Measurements from ENCODE around the gene EFCAB11.

EFCAB11 gene

DNA sequence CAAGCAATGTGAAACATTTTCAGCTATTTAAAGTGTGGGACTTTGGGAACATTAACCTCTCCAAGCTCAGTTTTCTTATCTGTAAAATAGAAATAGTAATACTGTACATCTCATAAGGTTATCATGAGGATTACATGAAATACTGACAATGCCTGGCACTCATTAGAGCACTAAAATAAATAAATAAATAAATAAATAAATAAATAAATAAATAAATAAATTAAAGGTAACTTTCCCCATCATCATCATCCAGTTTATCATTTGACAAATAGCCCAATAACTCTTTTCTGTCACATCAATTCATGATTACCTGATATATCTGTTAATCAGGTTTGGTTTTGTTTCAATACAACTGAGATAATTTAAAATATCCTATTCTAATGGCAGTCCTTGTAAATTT is 48.5 kb downstream of the EFCAB11 start:
- TF ChIP-seq, protein P1, sequence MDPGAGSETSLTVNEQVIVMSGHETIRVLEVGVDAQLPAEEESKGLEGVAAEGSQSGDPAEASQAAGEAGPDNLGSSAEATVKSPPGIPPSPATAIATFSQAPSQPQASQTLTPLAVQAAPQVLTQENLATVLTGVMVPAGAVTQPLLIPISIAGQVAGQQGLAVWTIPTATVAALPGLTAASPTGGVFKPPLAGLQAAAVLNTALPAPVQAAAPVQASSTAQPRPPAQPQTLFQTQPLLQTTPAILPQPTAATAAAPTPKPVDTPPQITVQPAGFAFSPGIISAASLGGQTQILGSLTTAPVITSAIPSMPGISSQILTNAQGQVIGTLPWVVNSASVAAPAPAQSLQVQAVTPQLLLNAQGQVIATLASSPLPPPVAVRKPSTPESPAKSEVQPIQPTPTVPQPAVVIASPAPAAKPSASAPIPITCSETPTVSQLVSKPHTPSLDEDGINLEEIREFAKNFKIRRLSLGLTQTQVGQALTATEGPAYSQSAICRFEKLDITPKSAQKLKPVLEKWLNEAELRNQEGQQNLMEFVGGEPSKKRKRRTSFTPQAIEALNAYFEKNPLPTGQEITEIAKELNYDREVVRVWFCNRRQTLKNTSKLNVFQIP (CRISPR knock-in tag; IDR thresholded peaks at IDR 0.05; ENCODE audit: borderline replicate concordance, low read depth) = no peak
- TF ChIP-seq ZC3H10 (CRISPR knock-in tag; IDR thresholded peaks at IDR 0.05) (no peak), ISL1 (CRISPR knock-in tag; IDR thresholded peaks at IDR 0.05) (no peak), ZNF565 (CRISPR knock-in tag; conservative IDR thresholded peaks at IDR 0.05; ENCODE audit: low read depth) (no peak), ARNTL (CRISPR knock-in tag; IDR thresholded peaks at IDR 0.05; ENCODE audit: borderline replicate concordance, low read depth) (no peak), PPARA (CRISPR knock-in tag; IDR thresholded peaks at IDR 0.05; ENCODE audit: borderline replicate concordance) (no peak), ZFP3 (CRISPR knock-in tag; IDR thresholded peaks at IDR 0.05) (no peak), GLIS3 (CRISPR knock-in tag; IDR thresholded peaks at IDR 0.05) (no peak), ZNF8 (CRISPR knock-in tag; IDR thresholded peaks at IDR 0.05) (no peak), BACH2 (CRISPR knock-in tag; IDR thresholded peaks at IDR 0.05; ENCODE audit: borderline replicate concordance) (no peak), TOX (CRISPR knock-in tag; IDR thresholded peaks at IDR 0.05; ENCODE audit: borderline replicate concordance) (no peak), SNAI2 (CRISPR knock-in tag; IDR thresholded peaks at IDR 0.05) (no peak), OSR1 (CRISPR knock-in tag; IDR thresholded peaks at IDR 0.05) (no peak), ZNF70 (CRISPR knock-in tag; IDR thresholded peaks at IDR 0.05) (no peak)
- ATAC-seq = no peak

DNA sequence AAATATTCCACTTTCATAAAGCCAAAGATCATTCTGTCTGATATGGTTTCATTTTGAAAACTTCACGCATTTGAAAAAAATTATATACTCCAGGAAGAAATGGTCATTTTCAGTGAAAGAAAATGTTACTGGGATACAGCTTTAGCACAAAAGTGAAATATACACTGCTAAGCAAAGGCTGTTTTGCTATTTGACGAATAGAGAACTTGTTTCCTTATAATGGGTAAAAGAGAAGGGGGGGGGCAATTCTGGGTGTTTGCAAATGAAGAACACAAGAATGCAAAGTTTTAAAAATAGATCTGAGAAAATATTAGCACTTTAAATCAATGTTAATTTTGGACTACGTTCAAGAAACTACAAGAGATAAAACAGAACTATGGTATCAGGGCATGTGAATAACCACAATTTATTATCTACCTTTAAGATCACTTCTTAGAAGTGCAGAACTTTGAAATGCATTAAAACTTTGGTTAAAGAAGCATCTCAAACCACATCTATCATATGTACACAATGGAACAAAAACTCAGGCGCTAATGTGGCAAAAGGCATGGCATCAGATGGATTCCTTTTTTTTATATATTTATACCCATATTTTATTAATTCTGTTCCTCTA is 51.1 kb downstream of the EFCAB11 start:
- ATAC-seq = peak; percentile 48
- no peak for TF ChIP-seq ZFP3 (CRISPR knock-in tag; IDR thresholded peaks at IDR 0.05)
- TF ChIP-seq ZNF70 (CRISPR knock-in tag; IDR thresholded peaks at IDR 0.05) = no peak
- no peak for TF ChIP-seq TCF4 (CRISPR knock-in tag; IDR thresholded peaks at IDR 0.05; ENCODE audit: borderline replicate concordance)
- TF ChIP-seq, protein P2, sequence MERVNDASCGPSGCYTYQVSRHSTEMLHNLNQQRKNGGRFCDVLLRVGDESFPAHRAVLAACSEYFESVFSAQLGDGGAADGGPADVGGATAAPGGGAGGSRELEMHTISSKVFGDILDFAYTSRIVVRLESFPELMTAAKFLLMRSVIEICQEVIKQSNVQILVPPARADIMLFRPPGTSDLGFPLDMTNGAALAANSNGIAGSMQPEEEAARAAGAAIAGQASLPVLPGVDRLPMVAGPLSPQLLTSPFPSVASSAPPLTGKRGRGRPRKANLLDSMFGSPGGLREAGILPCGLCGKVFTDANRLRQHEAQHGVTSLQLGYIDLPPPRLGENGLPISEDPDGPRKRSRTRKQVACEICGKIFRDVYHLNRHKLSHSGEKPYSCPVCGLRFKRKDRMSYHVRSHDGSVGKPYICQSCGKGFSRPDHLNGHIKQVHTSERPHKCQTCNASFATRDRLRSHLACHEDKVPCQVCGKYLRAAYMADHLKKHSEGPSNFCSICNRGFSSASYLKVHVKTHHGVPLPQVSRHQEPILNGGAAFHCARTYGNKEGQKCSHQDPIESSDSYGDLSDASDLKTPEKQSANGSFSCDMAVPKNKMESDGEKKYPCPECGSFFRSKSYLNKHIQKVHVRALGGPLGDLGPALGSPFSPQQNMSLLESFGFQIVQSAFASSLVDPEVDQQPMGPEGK (CRISPR knock-in tag; IDR thresholded peaks at IDR 0.05; ENCODE audit: borderline replicate concordance) = no peak; the same call in 1 of the 2 replicates
- TF ChIP-seq ISL1 (CRISPR knock-in tag; IDR thresholded peaks at IDR 0.05) = peak; percentile 47
- no peak for TF ChIP-seq ESRRG (CRISPR knock-in tag; IDR thresholded peaks at IDR 0.05)
- TF ChIP-seq TOX (CRISPR knock-in tag; IDR thresholded peaks at IDR 0.05; ENCODE audit: borderline replicate concordance) = peak; percentile 72; the same call in 1 of the 2 replicates
- no peak for TF ChIP-seq SNAI2 (CRISPR knock-in tag; IDR thresholded peaks at IDR 0.05)

DNA sequence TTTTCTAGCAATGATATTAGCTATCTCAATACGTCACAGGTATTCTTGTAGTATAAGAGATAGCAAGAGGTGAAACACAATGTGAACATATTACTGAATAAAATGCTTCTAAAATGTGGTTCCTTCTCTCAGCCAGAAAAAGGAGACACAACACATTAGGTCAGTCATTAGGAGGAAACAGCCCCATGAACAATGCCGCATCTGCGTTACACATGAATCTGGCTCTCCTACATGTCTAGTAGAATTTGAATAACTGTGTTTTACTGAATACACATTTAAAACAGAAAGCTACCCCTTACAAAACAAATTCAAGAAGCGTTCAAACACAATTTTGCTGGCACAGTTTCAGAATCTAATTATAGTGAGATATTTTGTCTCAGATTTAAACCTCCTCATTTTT is 51.6 kb downstream of the EFCAB11 start:
- peak; percentile 63 for ATAC-seq
- TF ChIP-seq SNAI2 (CRISPR knock-in tag; IDR thresholded peaks at IDR 0.05) (no peak), TCF4 (CRISPR knock-in tag; IDR thresholded peaks at IDR 0.05; ENCODE audit: borderline replicate concordance) (peak; percentile 34; the same call in 1 of the 2 replicates)

DNA sequence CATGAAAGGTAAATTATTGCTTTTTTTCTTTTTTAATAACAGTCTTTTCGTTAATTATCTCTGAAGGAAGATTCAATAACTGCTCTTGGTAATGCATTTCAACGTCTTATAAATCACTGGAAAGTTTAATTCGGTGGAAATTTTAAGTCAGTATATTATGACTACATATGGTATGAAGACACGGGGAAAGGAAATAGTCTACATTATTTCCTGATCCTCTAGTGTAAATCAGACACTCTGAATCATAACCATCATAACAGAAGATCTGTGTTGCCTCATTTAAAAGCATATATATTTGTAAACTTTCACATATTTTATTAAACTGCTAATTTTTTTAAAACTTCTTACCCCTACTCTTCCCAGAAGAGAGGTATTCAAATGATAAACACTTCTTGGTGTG is 53.7 kb downstream of the EFCAB11 start:
- no peak; the same call in 2 of the 3 replicates for ATAC-seq
- TF ChIP-seq TCF4 (CRISPR knock-in tag; IDR thresholded peaks at IDR 0.05; ENCODE audit: borderline replicate concordance) (no peak), ZNF565 (CRISPR knock-in tag; conservative IDR thresholded peaks at IDR 0.05; ENCODE audit: low read depth) (no peak), ZFP3 (CRISPR knock-in tag; IDR thresholded peaks at IDR 0.05) (no peak)
- TF ChIP-seq, protein P3, sequence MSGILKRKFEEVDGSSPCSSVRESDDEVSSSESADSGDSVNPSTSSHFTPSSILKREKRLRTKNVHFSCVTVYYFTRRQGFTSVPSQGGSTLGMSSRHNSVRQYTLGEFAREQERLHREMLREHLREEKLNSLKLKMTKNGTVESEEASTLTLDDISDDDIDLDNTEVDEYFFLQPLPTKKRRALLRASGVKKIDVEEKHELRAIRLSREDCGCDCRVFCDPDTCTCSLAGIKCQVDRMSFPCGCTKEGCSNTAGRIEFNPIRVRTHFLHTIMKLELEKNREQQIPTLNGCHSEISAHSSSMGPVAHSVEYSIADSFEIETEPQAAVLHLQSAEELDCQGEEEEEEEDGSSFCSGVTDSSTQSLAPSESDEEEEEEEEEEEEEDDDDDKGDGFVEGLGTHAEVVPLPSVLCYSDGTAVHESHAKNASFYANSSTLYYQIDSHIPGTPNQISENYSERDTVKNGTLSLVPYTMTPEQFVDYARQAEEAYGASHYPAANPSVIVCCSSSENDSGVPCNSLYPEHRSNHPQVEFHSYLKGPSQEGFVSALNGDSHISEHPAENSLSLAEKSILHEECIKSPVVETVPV (CRISPR knock-in tag; IDR thresholded peaks at IDR 0.05) = no peak

DNA sequence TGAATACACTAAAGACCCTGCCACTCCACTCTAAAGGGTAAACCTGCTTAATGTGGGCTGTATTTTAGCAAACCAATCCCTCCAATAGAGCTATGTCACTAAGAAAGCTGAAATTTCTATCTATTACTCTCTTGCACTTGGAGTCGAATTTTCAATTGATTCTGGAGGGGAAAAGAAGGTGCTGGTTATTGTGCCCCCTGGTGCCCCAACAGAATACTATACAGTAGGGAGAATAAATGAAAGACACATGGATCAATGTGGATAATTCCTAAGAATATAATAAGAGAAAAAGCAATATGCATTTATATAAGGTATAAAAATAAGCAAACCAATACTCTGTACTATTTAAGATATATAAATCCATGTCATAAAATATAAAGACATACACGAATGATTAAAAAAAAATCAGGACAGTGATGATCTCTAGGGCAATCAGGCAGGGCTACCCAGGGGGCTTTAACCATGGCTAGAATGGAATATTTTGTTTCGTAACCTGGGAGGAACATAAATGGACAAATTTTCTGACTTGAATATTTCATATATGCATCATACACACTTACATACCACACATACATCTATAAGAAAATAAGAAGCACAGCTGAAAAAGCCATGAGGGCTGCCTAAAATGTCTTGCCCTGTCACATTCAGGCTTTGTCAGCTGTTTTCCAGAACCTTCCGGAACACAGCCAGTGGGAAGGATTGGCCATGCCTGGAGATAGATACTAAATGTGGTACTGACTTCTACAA is 54.4 kb downstream of the EFCAB11 start:
- TF ChIP-seq BACH2 (CRISPR knock-in tag; IDR thresholded peaks at IDR 0.05; ENCODE audit: borderline replicate concordance) (no peak), ARNTL (CRISPR knock-in tag; IDR thresholded peaks at IDR 0.05; ENCODE audit: borderline replicate concordance, low read depth) (no peak), TOX (CRISPR knock-in tag; IDR thresholded peaks at IDR 0.05; ENCODE audit: borderline replicate concordance) (no peak), RARB (CRISPR knock-in tag; IDR thresholded peaks at IDR 0.05) (no peak), ESRRG (CRISPR knock-in tag; IDR thresholded peaks at IDR 0.05) (no peak)
- TF ChIP-seq, protein P3 (CRISPR knock-in tag; IDR thresholded peaks at IDR 0.05) = no peak
- ATAC-seq = peak; percentile 77
